PC-3 (cell line): ENCODE measurements around the gene DAAM1. TPM values are rescaled to one million over a fixed set of nuclear protein-coding genes. Genes with fewer than 3 reads are reported as not detected.

Source experiments
- ATAC-seq: fragments of 200-7000 bp; cut with Tn5 transposase; 2 replicates; pipeline ENCODE4 v1.9.1; 2020; ENCODE audit warnings: mild to moderate bottlenecking, moderate library complexity
- BruUV-seq: library from RNA; stranded (reverse); fragments of 400-500 nt; replicated peaks from 2 replicates; lab custom pipeline; 2021; lab: Mats Ljungman, UMichigan
- CTCF ChIA-PET: fragments of 300-600 bp; sonication (Branson Sonifier 250); formaldehyde crosslinking; loops from one replicate; lab custom pipeline; 2022; ENCODE audit warnings: antibody characterized with exemption; lab: Charles Lee
- POLR2A ChIA-PET: fragments of 300-600 bp; sonication (Branson Sonifier 250); formaldehyde crosslinking; loops from one replicate; lab custom pipeline; 2022; ENCODE audit warnings: antibody characterized with exemption; ENCODE audit not compliant: unreplicated experiment; lab: Charles Lee
- DNase-seq: peaks from one replicate; pipeline ENCODE4 v3.0.0-alpha.2; 2015
- H2AFZ ChIP-seq: fragments of 300-600 bp; sonication (generic); 2 replicates; pipeline ENCODE4 v1.6.0; 2016; ENCODE audit warnings: antibody characterized with exemption, low read length
- H3F3A ChIP-seq: fragments of 300-600 bp; sonication (generic); one replicate; pipeline ENCODE4 v1.6.0; 2017; ENCODE audit warnings: antibody characterized with exemption, low read length, control low read depth, mild to moderate bottlenecking; ENCODE audit not compliant: unreplicated experiment
- H3K27ac ChIP-seq: fragments of 300-600 bp; sonication (generic); 2 replicates; pipeline ENCODE4 v1.5.1; 2016; ENCODE audit warnings: mild to moderate bottlenecking, low read length
- H3K27me3 ChIP-seq: fragments of 300-600 bp; sonication (generic); 2 replicates; pipeline ENCODE4 v1.6.1; 2016; ENCODE audit warnings: low read length, mixed read lengths
- H3K36me3 ChIP-seq: fragments of 300-600 bp; sonication (generic); 2 replicates; pipeline ENCODE4 v1.6.1; 2016; ENCODE audit warnings: low read depth, mixed run types, low read length, mixed read lengths
- H3K4me1 ChIP-seq: fragments of 300-600 bp; sonication (generic); 2 replicates; pipeline ENCODE4 v1.5.1; 2016; ENCODE audit warnings: low read length; ENCODE audit not compliant: insufficient read depth
- H3K4me2 ChIP-seq: fragments of 300-600 bp; sonication (generic); 2 replicates; pipeline ENCODE4 v1.6.0; 2016; ENCODE audit warnings: low read length
- H3K4me3 ChIP-seq: fragments of 300-600 bp; sonication (generic); 2 replicates; pipeline ENCODE4 v1.5.1; 2016; ENCODE audit warnings: mild to moderate bottlenecking, low read length, mixed read lengths
- H3K79me2 ChIP-seq: fragments of 300-600 bp; sonication (generic); 2 replicates; pipeline ENCODE4 v1.6.1; 2017; ENCODE audit warnings: low read length, mixed read lengths
- H3K9ac ChIP-seq: fragments of 300-600 bp; sonication (generic); 2 replicates; pipeline ENCODE4 v1.6.0; 2016; ENCODE audit warnings: mild to moderate bottlenecking, low read length
- H3K9me2 ChIP-seq: fragments of 300-600 bp; sonication (generic); replicated peaks from 2 replicates; pipeline ENCODE4 v1.6.1; 2016; ENCODE audit warnings: mixed run types, low read length, mixed read lengths
- H3K9me3 ChIP-seq: fragments of 300-600 bp; sonication (generic); 2 replicates; pipeline ENCODE4 v1.6.1; 2016; ENCODE audit warnings: low read length, mixed read lengths
- H4K20me1 ChIP-seq: fragments of 300-600 bp; sonication (generic); 2 replicates; pipeline ENCODE4 v1.6.1; 2016; ENCODE audit warnings: low read length, mixed read lengths
- EZH2 ChIP-seq: fragments of 300-600 bp; sonication (generic); IDR thresholded peaks from one replicate; pipeline ENCODE4 v1.6.1; 2017; ENCODE audit warnings: antibody characterized with exemption, mild to moderate bottlenecking, low read length; ENCODE audit not compliant: unreplicated experiment
- EZH2phosphoT487 ChIP-seq: fragments of 300-600 bp; sonication (generic); IDR thresholded peaks from 2 replicates; pipeline ENCODE4 v1.6.1; 2018; ENCODE audit warnings: mild to moderate bottlenecking, antibody characterized with exemption, low read length, borderline replicate concordance
- intact Hi-C: fragments of 100-400 bp; cut with micrococcal nuclease; formaldehyde crosslinking; loops from 2 replicates; pipeline ENCODE4 v1.9.0; 2023
- total RNA-seq: library from RNA; depleted of rRNA; stranded (reverse); fragments of >200 nt; gene quantifications from 2 replicates; pipeline ENCODE4 v1.2.3, GENCODE V29; 2014
- TF ChIP-seq, protein P1 (sequence below): fragments of 300-600 bp; sonication (generic); conservative IDR thresholded peaks from 2 replicates; pipeline ENCODE4 v1.5.1; 2017; ENCODE audit warnings: antibody characterized with exemption, low read depth, mild to moderate bottlenecking, low read length

Gene DAAM1
- total RNA-seq, 1 experiment from 2014 or later, result 32.7 TPM

- no peaks in the 10 kb centered on the region for H3K79me2 ChIP-seq
- H3K9me2 ChIP-seq, result no peaks in the 10 kb centered on the region
- no TSS peak for BruUV-seq
- H3K4me1 ChIP-seq, result no peaks in the 10 kb centered on the region
- H3K4me2 ChIP-seq, result no peak overlapping the region
- H3F3A ChIP-seq, result no peaks in the 10 kb centered on the region
- DNase-seq (no peak), ATAC-seq (no peak)
- H3K9me3 ChIP-seq, result no peaks in the 10 kb centered on the region
- no peak overlapping the region for H3K9ac ChIP-seq
- POLR2A ChIA-PET, result no interaction called here
- no peaks in the 10 kb centered on the region for H4K20me1 ChIP-seq
- H3K27me3 ChIP-seq, result peaks cover 52% of the 10 kb centered on the region
- no peaks in the 10 kb centered on the region for H3K36me3 ChIP-seq
- H3K27ac ChIP-seq, result no peak overlapping the region
- CTCF ChIA-PET, result no interaction called here
- intact Hi-C loops, result no loop called here
- no peak overlapping the region for H3K4me3 ChIP-seq
- TF ChIP-seq, protein P1, sequence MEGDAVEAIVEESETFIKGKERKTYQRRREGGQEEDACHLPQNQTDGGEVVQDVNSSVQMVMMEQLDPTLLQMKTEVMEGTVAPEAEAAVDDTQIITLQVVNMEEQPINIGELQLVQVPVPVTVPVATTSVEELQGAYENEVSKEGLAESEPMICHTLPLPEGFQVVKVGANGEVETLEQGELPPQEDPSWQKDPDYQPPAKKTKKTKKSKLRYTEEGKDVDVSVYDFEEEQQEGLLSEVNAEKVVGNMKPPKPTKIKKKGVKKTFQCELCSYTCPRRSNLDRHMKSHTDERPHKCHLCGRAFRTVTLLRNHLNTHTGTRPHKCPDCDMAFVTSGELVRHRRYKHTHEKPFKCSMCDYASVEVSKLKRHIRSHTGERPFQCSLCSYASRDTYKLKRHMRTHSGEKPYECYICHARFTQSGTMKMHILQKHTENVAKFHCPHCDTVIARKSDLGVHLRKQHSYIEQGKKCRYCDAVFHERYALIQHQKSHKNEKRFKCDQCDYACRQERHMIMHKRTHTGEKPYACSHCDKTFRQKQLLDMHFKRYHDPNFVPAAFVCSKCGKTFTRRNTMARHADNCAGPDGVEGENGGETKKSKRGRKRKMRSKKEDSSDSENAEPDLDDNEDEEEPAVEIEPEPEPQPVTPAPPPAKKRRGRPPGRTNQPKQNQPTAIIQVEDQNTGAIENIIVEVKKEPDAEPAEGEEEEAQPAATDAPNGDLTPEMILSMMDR, result no peak
- TF ChIP-seq EZH2phosphoT487, result no peak
- TF ChIP-seq EZH2, result no peak
- no peak overlapping the region for H2AFZ ChIP-seq
These were observed 40.0 kb upstream of the DAAM1 start for GRCh38 chr14:59148334-59148900.

- intact Hi-C loops, result no loop called here
- no peak overlapping the region for H3K9ac ChIP-seq
- no peak overlapping the region for H3K4me3 ChIP-seq
- H3K9me2 ChIP-seq, result no peaks in the 10 kb centered on the region
- TF ChIP-seq, protein P1, result no peak
- no peak for TF ChIP-seq EZH2phosphoT487
- no peak for TF ChIP-seq EZH2
- H3K79me2 ChIP-seq, result no peaks in the 10 kb centered on the region
- no peak overlapping the region for H3K4me2 ChIP-seq
- no peaks in the 10 kb centered on the region for H3K9me3 ChIP-seq
- ChIA-PET POLR2A (no interaction called here), CTCF (no interaction called here)
- H2AFZ ChIP-seq, result no peak overlapping the region
- H3K27ac ChIP-seq, result no peak overlapping the region
- no peaks in the 10 kb centered on the region for H4K20me1 ChIP-seq
- no peak for DNase-seq
- no peaks in the 10 kb centered on the region for H3K4me1 ChIP-seq
- no peaks in the 10 kb centered on the region for H3K36me3 ChIP-seq
- no peak for ATAC-seq
- no peaks in the 10 kb centered on the region for H3F3A ChIP-seq
- H3K27me3 ChIP-seq, result peaks cover 45% of the 10 kb centered on the region
- BruUV-seq, result no TSS peak
These were observed 37.5 kb upstream of the DAAM1 start for GRCh38 chr14:59150990-59151389.

DNA sequence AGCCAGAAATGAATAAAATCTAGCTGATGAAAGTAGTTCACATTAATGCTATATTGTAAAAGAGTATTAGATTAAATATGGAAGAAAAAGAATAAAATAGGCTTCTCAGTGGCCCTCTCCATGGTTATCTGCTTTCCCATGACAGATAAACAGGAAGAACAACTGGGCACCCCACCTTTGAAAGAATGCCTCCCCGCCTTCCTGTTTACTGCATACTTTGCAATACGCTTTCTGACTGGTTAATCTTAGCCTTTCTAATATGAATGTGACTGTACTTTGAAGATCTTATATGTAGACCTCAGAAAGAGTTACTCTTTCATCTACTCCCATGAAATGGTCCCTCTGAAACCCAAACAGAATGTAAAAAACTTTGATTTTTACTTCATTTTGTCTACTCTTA, 34.1 kb upstream of the DAAM1 start:
- ChIA-PET CTCF (no interaction called here), POLR2A (no interaction called here)
- intact Hi-C loops, result no loop called here
- Histone ChIP-seq H3F3A (no peaks in the 10 kb centered on the region), H3K27ac (no peak overlapping the region), H4K20me1 (no peaks in the 10 kb centered on the region), H3K4me1 (no peaks in the 10 kb centered on the region), H3K36me3 (no peaks in the 10 kb centered on the region), H3K9me2 (no peaks in the 10 kb centered on the region), H3K9ac (no peak overlapping the region), H3K4me2 (no peak overlapping the region), H3K27me3 (peaks cover 44% of the 10 kb centered on the region), H2AFZ (no peak overlapping the region), H3K4me3 (no peak overlapping the region), H3K79me2 (no peaks in the 10 kb centered on the region), H3K9me3 (no peaks in the 10 kb centered on the region)
- BruUV-seq, result no TSS peak
- ATAC-seq (no peak), DNase-seq (no peak)
- TF ChIP-seq, protein P1, result no peak
- no peak for TF ChIP-seq EZH2phosphoT487
- TF ChIP-seq EZH2, result no peak
